ENCODE data around the gene DNAAF8. TPM values are rescaled to one million over a fixed set of nuclear protein-coding genes. Genes with fewer than 3 reads are reported as not detected.
A peak's percentile ranks its signal among the peaks of the same experiment; 100 is the strongest.

DNAAF8 gene
- total RNA-seq, 3 donors from 2014 or later, result 0.22 to 1.8 (median 0.98) TPM

DNA sequence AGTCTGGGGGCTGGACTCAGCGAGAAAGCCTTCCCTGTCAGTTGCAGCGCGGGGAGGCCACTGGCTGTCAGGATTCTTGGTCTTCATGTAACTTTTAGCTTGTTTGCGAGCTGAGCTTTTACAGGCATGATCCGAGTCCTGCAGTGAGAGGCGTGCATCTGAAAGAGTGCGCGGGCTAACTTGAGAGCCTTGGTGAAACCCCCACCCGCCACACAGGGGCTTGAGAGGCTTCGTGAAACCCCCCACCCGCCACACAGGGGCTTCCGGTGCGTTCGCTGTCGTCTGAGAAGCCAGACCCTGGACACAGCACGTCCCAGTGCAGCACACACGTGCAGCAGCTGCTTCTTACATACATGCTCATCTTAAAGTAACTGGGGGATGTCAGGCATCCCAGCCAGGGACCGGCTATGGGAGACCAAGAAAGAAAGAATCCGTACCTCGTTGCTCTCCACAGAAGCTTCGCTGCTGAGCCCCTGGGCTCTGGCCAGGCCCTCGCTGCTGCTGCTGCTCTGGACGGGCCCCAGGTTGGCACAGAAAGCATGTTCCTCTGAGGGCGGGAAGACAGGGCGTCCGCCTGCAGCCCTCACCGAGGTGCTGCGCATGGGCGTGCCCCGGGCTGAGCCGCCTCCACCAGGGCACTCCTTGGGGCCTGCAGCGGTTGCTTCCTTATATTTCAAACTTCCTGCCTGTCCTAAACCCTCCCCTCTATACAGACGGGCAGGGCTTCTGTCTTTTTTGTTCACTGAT is 33.2 kb upstream of the DNAAF8 start:
- Histone ChIP-seq H3K9me3 (no peaks in the 10 kb centered on the region), H3K4me1 (ENCODE audit: low read depth) (peaks cover 17% of the 10 kb centered on the region), H3K36me3 (ENCODE audit: low read depth) (no peaks in the 10 kb centered on the region), H3K4me3 (no peak overlapping the region)
- DNase-seq (peak; percentile 78 to 88 (median 86)), ATAC-seq (peak; percentile 91)
- TF ChIP-seq CTCF (IDR thresholded peaks at IDR 0.05), result no peak
- intact Hi-C loops (cut with DNase I, micrococcal nuclease), result no loop called here

- H3K4me3 ChIP-seq, result no peak overlapping the region
- peaks cover 17% of the 10 kb centered on the region for H3K4me1 ChIP-seq (ENCODE audit: low read depth)
- ATAC-seq, result peak; percentile 75
- no peaks in the 10 kb centered on the region for H3K36me3 ChIP-seq (ENCODE audit: low read depth)
- H3K9me3 ChIP-seq, result no peaks in the 10 kb centered on the region
- TF ChIP-seq CTCF (IDR thresholded peaks at IDR 0.05), result no peak
- DNase-seq, result peak in 2 of 3 donors; percentile 63
- intact Hi-C loops (cut with DNase I, micrococcal nuclease), result no loop called here
These were observed 32.4 kb upstream of the DNAAF8 start for GRCh38 chr16:4701791-4702465.

DNA sequence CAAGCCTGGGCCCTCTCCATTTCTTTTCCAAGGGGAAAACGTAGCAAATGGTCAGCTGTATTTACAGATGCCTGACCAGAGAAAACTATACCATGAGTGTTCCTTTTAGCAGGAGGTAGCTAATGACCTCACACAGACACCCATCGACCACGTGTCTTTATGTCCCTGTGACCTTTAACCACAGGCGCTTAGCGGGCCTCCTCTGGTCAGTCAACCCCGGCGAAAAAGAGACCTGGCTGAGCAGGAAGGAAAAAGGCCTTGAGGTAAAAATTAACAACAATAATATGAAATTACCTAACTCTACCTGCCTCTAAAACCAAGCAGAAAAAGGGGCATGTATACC is 31.9 kb upstream of the DNAAF8 start:
- peak; percentile 44 for ATAC-seq

DNA sequence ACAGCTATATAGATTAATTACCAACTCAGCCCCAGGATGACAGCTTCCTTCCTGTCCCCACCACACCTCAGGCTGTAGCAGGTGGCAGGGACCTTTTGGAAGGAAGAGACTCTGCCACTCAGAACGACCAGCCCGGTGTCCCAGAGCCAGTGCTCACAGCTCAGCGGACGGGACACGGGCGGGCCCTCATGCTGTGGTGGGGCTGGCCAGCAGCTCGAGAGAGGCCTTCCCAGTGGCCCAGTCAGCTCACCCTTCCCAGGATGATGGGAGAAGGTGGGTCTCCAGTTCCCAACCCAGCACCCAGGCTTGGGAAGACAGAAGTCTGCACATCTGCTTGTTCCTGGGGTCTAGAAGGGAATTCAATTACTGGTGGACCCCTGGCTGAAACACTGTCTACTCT is 30.4 kb upstream of the DNAAF8 start:
- DNase-seq, result no peak
- intact Hi-C loops (cut with DNase I, micrococcal nuclease), result no loop called here
- ATAC-seq, result no peak
- Histone ChIP-seq H3K4me3 (no peak overlapping the region), H3K9me3 (no peaks in the 10 kb centered on the region), H3K4me1 (ENCODE audit: low read depth) (peaks cover 17% of the 10 kb centered on the region), H3K36me3 (ENCODE audit: low read depth) (no peaks in the 10 kb centered on the region)
- TF ChIP-seq CTCF (IDR thresholded peaks at IDR 0.05), result no peak

More for the DNA sequence above, 31.9 kb upstream of the DNAAF8 start:
- intact Hi-C loops (cut with DNase I, micrococcal nuclease), result no loop called here
- Histone ChIP-seq H3K4me3 (no peak overlapping the region), H3K4me1 (ENCODE audit: low read depth) (peaks cover 17% of the 10 kb centered on the region), H3K36me3 (ENCODE audit: low read depth) (no peaks in the 10 kb centered on the region), H3K9me3 (no peaks in the 10 kb centered on the region)
- no peak for TF ChIP-seq CTCF (IDR thresholded peaks at IDR 0.05)
- peak in 2 of 3 donors; percentile 46 to 51 for DNase-seq

GRCh38 chr16:4704491-4704890 is 29.8 kb upstream of the DNAAF8 start:
- intact Hi-C loops (cut with DNase I, micrococcal nuclease), result no loop called here
- H3K9me3 ChIP-seq, result no peaks in the 10 kb centered on the region
- no peak for TF ChIP-seq CTCF (IDR thresholded peaks at IDR 0.05)
- DNase-seq, result no peak
- H3K4me3 ChIP-seq, result no peak overlapping the region
- ATAC-seq, result no peak
- peaks cover 17% of the 10 kb centered on the region for H3K4me1 ChIP-seq (ENCODE audit: low read depth)
- no peaks in the 10 kb centered on the region for H3K36me3 ChIP-seq (ENCODE audit: low read depth)
